ENCODE results near the gene CDH4.

GRCh38 chr20:61657721-61658377, 405.8 kb downstream of the CDH4 start:
- TF ChIP-seq, protein P1, sequence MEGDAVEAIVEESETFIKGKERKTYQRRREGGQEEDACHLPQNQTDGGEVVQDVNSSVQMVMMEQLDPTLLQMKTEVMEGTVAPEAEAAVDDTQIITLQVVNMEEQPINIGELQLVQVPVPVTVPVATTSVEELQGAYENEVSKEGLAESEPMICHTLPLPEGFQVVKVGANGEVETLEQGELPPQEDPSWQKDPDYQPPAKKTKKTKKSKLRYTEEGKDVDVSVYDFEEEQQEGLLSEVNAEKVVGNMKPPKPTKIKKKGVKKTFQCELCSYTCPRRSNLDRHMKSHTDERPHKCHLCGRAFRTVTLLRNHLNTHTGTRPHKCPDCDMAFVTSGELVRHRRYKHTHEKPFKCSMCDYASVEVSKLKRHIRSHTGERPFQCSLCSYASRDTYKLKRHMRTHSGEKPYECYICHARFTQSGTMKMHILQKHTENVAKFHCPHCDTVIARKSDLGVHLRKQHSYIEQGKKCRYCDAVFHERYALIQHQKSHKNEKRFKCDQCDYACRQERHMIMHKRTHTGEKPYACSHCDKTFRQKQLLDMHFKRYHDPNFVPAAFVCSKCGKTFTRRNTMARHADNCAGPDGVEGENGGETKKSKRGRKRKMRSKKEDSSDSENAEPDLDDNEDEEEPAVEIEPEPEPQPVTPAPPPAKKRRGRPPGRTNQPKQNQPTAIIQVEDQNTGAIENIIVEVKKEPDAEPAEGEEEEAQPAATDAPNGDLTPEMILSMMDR (IDR thresholded peaks at IDR 0.05), result no peak
- TF ChIP-seq POLR2A (IDR thresholded peaks at IDR 0.05), result no peak
